Heart left ventricle (tissue), 13 donors: Measurements from ENCODE around the gene MACF1.

Experiments used
- CTCF ChIP-seq, 12 donors: fragments of 200-600 bp; sonication (generic) in 4 of 12; IDR thresholded peaks; one replicate each; pipeline versions ENCODE4 v1.5.0 to v1.8.0; 2018 to 2022; ENCODE audit warnings: antibody characterized with exemption in 12 of 12, mild to moderate bottlenecking in 5 of 12
- POLR2A ChIP-seq, 2 donors: fragments of 450-650 bp; IDR thresholded peaks; one replicate each; pipeline ENCODE4 v1.6.1; 2017; ENCODE audit warnings: antibody characterized with exemption in 2 of 2, mild to moderate bottlenecking in 2 of 2, moderate library complexity in 2 of 2
- donor health status: ischemic (EF 13 %, LVEDD 7.1; RV severe dilation, severe dysfunction).
- donor health status: DM: no; HTN: yes; CAD: no.
- donor health status: DM: no; HTN: no; CAD: no.
- donor health status: ischemic (EF 25% LVEDD 6.9; RV normal size, moderate dysfunction).
- donor health status: ischemic (EF 25% LVEDD 5.7; RV mildly dilated, moderate dysfunction).
- donor health status: ischemic (EF 35%, LVEDD 5.7; RV mildly dilated, moderate dysfunction).
- donor health status: nonischemic (EF 11% LVEDD 7.7; RV severe dilation, severe dysfunction).
- donor health status: DM: yes; HTN: yes; CAD: no.
- donor health status: PGD.
- donor health status: ischemic (EF 29% LVEDD 5.4; RV normal size, mild dysfunction).
- donor health status: nonischemic (EF 23%, LVEDD 6.1; RV moderate dilation, normal function).

GRCh38 chr1:39411526-39412478 is 207.3 kb downstream of the MACF1 start:
- no peak for TF ChIP-seq CTCF (IDR thresholded peaks at IDR 0.05)
- TF ChIP-seq POLR2A (IDR thresholded peaks at IDR 0.05): no peak
